Hindlimb muscle (tissue), 1 donor: ENCODE measurements around the gene TRAPPC14. TPM values are rescaled to one million over a fixed set of nuclear protein-coding genes. Genes with fewer than 3 reads are reported as not detected.

ENCODE experiments used
- DNase-seq: peaks from one replicate; pipeline ENCODE4 v3.0.0-alpha.2; 2013
- polyA plus RNA-seq: library from polyadenylated mRNA; unstranded; fragments of 120-200 nt; gene quantifications from one replicate; pipeline ENCODE4 v1.2.1, GENCODE V29; 2013; ENCODE audit not compliant: insufficient read length

The TRAPPC14 gene
- polyA plus RNA-seq, 1 donor: 12.1 TPM

- no peak for DNase-seq
Measured at GRCh38 chr7:100173806-100174495, 15.4 kb upstream of the TRAPPC14 start.

GRCh38 chr7:100171840-100172239 is 13.3 kb upstream of the TRAPPC14 start:
- no peak for DNase-seq

DNA sequence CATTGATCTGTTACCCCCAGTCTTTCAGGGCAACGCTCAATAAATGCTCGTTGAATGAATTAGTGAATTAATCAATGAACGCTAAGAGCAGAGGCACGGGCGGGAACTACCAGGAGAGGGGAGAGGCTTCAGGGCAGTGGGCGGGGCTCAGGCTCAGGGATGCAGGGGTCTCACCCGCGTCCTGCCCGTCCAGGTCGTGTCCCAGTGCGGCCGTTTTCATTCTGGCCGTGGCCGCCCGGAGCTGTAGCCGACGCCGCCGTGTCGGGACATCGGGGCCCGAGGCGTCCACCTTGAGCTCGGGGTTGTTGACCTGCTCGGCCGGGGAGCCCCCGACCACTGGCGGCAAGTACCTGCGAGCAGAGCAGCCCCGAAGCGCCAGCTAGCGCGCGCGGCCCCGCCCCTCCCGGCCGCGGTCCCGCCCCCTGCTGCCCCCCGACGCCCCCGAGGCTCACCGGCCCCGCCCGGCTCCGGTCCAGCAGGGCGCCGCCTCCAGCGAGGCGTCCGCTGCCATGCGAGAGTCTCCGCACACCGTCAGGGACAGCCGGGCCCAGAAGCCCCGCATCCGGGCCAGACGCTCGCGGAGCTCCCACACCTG is 12.7 kb upstream of the TRAPPC14 start:
- no peak for DNase-seq

- DNase-seq: no peak
Measured at GRCh38 chr7:100170101-100170897, 11.8 kb upstream of the TRAPPC14 start.

DNA sequence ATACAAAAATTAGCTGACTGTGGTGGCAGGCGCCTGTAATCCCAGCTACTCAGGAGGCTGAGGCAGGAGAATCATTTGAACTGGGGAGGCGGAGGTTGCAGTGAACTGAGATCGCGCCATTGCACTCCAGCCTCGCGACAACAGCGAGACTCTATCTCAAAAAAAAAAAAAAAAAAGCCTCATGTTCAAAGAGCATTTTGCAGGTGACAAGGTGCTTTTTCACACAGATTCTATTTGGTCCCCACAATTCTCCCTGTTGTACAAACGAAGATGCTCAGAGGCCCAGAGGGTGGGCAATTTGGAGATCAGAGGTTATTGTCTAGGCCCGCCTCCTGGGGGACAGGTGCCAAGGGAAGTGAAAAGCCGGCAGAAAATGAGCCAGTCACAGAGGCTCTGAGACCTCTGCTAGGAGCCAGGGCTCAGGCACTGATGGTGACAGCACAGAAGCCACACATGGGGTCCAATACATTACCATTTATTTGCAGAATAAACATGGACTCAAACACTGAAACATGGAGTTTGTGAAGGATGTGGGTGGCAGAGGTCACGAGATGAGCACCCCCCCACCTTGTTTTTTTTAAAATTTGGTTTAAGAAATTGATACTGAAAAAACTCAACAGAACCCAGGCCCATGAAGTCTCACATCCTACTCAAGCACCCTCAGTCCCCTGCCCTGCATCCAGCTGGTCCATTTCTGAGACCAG is 10.8 kb upstream of the TRAPPC14 start:
- DNase-seq: no peak

DNA sequence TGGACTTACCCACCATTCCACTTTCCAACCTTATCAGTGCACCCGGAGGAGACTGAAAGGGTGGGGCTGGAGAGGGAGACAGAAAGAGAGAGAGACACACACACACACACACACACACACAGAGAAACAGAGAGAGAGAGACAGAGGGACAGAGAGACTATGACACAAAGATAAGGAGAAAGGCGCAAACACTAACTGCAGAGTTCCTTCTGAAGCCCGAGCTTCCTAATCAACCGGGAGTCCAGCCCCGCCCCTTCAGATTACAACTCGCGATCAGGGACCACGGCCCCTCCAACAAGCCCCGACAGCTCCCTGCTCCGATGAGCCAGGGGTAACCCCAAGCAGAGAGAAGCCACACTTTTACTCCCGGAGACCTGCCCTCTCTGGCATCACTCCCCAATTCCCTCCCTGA is 9.4 kb upstream of the TRAPPC14 start:
- DNase-seq: no peak

DNA sequence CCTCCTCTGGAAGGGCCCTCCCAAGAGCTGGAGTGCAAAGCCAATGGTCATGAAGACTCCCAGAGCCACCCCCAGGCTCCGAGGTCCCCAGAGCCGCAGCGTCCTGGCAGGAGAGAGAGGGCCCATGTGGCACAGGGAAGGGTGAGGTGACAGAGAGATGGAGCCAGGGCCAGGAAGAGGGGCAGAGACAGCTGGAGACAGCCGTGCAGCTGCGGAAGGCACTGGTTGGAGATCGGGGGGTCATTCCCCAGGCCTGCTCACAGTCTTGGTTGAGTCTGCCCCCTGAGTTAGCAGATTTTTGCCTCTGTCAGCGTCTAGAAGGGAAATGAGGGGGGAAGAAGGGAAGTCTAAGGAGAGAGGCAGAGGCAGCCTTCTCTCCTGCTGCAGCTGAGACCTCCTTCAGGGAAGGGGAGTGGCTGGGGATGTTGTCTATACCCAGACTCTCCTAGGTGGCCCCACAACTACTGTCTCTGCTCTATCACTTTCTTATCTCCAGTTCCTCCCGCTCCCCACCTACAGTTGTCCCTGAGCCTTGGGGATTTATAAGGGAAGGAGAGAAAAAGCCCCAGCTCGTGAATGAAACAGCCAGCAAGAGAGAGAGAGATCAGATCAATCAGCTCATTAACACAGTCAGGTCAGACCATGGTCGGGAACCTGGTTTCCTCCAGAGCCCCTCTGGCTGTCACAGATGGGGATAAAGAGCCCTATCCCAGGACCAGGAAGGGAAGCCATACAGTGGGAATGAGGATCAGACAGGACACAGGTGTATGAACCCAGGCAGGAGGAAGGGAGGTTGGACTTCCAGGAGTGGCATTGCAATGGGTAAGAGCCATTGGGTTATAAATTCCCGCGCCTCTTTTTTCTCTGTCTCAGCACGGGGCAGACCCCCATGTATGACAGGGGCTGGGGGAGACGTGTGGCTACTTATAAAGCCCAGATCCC is 8.7 kb upstream of the TRAPPC14 start:
- no peak for DNase-seq

DNA sequence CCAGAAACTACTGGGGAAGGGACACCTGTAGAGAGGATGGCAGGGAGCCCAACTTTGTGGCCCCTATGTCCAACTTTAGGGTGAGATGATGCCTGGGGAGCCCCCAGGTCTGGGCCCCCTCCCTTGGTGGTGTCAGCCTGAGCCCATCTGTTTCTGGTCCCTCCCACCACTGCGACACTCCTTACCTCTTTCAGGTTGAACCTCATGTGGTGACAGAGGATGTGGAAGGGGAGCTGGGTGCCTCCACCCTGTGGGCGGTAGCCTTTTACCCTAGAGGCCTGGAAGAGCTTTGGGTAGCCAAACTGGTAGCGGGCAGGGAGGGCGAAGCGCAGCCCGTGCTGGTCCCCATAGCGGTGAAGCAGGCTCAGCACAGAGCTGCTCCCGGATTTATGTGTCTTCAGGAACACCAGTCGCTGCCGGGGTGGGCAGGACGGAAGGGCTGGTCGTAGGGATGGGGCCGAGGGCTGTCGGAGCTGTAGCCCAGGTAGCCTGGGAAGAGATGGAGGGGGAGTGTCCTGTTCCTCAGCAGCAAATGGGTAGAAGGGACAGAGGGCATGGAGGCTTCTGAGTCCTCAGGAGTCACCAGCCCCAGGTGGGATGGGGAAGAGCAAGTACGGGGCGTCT is 7.9 kb upstream of the TRAPPC14 start:
- no peak for DNase-seq

GRCh38 chr7:100163871-100164270 is 5.3 kb upstream of the TRAPPC14 start:
- DNase-seq: no peak

GRCh38 chr7:100163006-100163531 is 4.5 kb upstream of the TRAPPC14 start:
- DNase-seq: no peak

GRCh38 chr7:100160067-100160466 is 1.5 kb upstream of the TRAPPC14 start:
- DNase-seq: no peak

GRCh38 chr7:100159099-100159623 is 638 bp upstream of the TRAPPC14 start:
- DNase-seq: no peak

DNA sequence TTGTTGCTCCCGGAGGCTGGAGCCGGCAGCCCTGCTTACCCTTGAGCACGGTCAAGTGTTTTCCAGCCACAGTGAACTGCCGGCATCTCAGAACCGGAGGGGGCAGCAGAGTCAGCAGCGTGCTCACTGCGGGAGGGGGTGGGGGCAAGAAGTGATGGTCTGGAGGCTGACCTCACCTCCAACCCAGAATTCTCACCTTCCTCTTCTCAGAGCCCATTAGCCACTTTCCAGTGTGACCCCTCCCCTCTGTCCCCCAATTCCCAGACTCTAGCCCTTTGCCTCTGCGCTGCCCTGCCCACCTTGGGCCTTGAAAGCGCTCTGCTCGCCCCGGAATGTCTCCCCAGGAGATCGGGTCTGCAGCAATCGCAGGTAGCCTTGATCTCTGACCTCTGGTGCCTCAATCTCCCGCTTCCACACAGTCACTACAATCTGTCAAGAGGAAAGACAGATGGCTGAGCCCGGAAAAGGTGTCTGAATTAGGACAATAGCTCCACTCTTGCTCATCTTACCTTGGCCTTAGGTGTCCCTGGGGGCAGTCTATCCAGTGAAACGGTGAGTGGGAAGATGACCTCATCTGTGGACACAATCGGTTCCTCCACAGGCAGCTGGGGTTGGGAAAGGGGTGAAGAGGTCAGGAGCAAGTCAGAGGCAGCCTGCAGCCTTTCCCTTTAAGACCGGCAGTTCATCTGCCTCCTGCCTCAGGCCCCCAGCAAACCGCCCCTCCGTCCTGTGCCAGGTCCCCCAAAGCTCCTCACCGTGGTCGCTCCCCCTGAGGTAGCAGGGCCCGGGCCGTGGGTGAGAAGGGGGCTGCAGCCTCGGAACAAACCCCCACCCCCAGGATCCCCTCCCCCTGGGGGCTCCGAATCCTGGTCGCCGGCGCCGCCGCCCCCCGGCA is 942 bp downstream of the TRAPPC14 start:
- DNase-seq: no peak

DNA sequence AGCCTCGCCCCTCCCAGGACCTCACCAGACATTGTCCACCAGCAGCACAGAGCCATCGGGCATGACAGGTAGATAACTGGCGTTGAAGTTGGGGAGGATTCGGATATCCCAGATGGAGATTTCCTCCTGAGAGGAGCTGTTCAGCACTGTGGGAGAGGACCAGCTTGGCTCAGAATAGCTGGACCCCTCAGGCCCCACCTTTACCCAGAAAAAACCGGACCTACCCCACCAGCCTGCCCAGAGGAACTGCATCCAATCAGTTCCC is 1.5 kb downstream of the TRAPPC14 start:
- no peak for DNase-seq

DNA sequence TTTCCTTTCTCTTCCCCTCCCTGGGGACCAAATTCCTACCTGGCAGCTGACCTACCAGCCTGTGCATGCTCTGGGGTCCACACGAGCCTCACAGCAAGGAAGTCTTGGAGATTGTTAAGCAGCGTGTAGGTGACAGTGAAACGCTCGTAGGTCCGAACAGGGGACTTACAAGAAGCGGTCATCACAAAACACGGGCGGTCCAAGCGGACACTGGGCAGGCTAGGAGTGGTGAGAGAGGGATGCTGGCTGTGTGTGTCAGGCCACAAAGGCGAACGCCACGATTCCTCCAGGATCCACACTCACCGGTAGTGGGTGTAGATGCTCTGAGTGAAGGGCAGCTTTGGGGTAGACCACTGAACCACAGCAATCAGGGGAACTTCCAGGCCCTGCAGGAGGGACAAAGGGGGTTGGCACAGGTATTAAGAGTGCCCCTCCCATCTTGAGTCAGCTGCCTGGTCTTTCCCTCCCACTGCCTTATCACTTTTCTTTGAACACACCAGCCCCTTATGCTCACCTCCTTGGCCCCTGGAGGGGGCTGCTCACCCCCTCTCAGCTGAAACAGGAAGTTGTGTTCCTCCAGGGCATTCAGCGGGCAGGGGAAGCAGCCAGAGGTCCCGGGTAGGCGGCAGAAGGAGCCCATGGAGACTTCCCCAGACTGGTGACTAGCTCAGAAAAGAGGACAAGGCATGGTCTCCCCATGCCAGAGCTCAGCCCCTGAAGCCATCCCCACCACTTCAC is 2.0 kb downstream of the TRAPPC14 start:
- no peak for DNase-seq

GRCh38 chr7:100155553-100156317 is 2.8 kb downstream of the TRAPPC14 start:
- DNase-seq: no peak

GRCh38 chr7:100154651-100155491 is 3.7 kb downstream of the TRAPPC14 start:
- no peak for DNase-seq
